Transverse colon (tissue), 4 donors: ENCODE measurements around the gene CHST15. TPM values are rescaled to one million over a fixed set of nuclear protein-coding genes. Genes with fewer than 3 reads are reported as not detected.
A peak's percentile ranks its signal among the peaks of the same experiment; 100 is the strongest.

ENCODE experiments used
- DNase-seq: peaks from one replicate; pipeline ENCODE4 v3.0.0-alpha.2; 2019
- H3K27ac ChIP-seq, 4 donors: fragments of 200-600 bp; sonication (generic); 2 replicates each; pipeline ENCODE4 v1.5.1; 2016 to 2018; ENCODE audit warnings: inconsistent platforms in 4 of 4
- H3K27me3 ChIP-seq: fragments of 200-600 bp; sonication (generic); 2 replicates; pipeline ENCODE4 v1.5.1; 2017; ENCODE audit warnings: inconsistent platforms
- H3K36me3 ChIP-seq, 4 donors: fragments of 200-600 bp; sonication (generic); 2 replicates each; pipeline ENCODE4 v1.5.1; 2017 to 2019; ENCODE audit warnings: inconsistent platforms in 4 of 4
- H3K4me1 ChIP-seq, 4 donors: fragments of 200-600 bp; sonication (generic); 2 replicates each; pipeline ENCODE4 v1.5.1; 2017 to 2020; ENCODE audit warnings: inconsistent platforms in 4 of 4
- H3K4me3 ChIP-seq, 4 donors: fragments of 200-600 bp; sonication (generic); 1 replicate in 1 of 4; 2 replicates in 3 of 4; pipeline versions ENCODE4 v1.5.1 to v1.6.1; 2017 to 2019; ENCODE audit warnings: inconsistent platforms in 4 of 4
- H3K9me3 ChIP-seq, 2 donors: fragments of 200-600 bp; sonication (generic); 2 replicates each; pipeline ENCODE4 v1.5.1; 2017 to 2019; ENCODE audit warnings: inconsistent platforms in 2 of 2
- EP300 ChIP-seq: sonication (generic); formaldehyde crosslinking; IDR thresholded peaks from one replicate; pipeline ENCODE4 v1.6.1; 2017; ENCODE audit warnings: antibody characterized with exemption, low read depth
- POLR2A ChIP-seq: fragments of 450-650 bp; IDR thresholded peaks from one replicate; pipeline ENCODE4 v1.6.1; 2016; ENCODE audit warnings: antibody characterized with exemption, mild to moderate bottlenecking, moderate library complexity
- POLR2AphosphoS5 ChIP-seq, 3 donors: sonication (generic); formaldehyde crosslinking; IDR thresholded peaks; one replicate each; pipeline ENCODE4 v1.6.1; 2016; ENCODE audit warnings: antibody characterized with exemption in 3 of 3
- WGBS, 2 donors: methylation state at CpG; one replicate each; pipeline ENCODE4 v1.1.5; 2018; ENCODE audit warnings: low coverage in 1 of 2; 5-methylcytosine and 5-hydroxymethylcytosine counted together
- in situ Hi-C, 4 donors: fragments of 200-750 bp; cut with MboI; loops; one replicate each; pipeline versions ENCODE4 v1.15.0 to v1.15.1; 2017; ENCODE audit warnings: low sequenced_read_pairs in 3 of 4, low pct_ligation_motif_present in 1 of 4, low pct_unique_long_range_greater_than_20kb in 1 of 4
- intact Hi-C: fragments of 100-400 bp; cut with DNase I; formaldehyde crosslinking; loops from one replicate; pipeline ENCODE4 v1.15.1; 2023; ENCODE audit warnings: low total_unique reads
- total RNA-seq, 4 donors: library from RNA; depleted of rRNA; stranded (reverse); fragments of >200 nt; gene quantifications; one replicate each; pipeline ENCODE4 v1.1.0, GENCODE V29; 2016
- TF ChIP-seq, protein P1 (sequence below), 5 experiments: fragments of 200-600 bp in 3 of 5; fragments of 450-650 bp in 2 of 5; sonication (generic) in 3 of 5; IDR thresholded peaks; 1 replicate in 2 of 5; 2 replicates in 3 of 5; pipeline ENCODE4 v1.5.1; 2016 to 2017; ENCODE audit warnings: antibody characterized with exemption in 5 of 5, inconsistent platforms in 3 of 5, mild to moderate bottlenecking in 2 of 5, moderate library complexity in 1 of 5

The CHST15 gene
- total RNA-seq, 4 donors from 2014 or later = 10.0 to 25.4 (median 16.0) TPM

DNA sequence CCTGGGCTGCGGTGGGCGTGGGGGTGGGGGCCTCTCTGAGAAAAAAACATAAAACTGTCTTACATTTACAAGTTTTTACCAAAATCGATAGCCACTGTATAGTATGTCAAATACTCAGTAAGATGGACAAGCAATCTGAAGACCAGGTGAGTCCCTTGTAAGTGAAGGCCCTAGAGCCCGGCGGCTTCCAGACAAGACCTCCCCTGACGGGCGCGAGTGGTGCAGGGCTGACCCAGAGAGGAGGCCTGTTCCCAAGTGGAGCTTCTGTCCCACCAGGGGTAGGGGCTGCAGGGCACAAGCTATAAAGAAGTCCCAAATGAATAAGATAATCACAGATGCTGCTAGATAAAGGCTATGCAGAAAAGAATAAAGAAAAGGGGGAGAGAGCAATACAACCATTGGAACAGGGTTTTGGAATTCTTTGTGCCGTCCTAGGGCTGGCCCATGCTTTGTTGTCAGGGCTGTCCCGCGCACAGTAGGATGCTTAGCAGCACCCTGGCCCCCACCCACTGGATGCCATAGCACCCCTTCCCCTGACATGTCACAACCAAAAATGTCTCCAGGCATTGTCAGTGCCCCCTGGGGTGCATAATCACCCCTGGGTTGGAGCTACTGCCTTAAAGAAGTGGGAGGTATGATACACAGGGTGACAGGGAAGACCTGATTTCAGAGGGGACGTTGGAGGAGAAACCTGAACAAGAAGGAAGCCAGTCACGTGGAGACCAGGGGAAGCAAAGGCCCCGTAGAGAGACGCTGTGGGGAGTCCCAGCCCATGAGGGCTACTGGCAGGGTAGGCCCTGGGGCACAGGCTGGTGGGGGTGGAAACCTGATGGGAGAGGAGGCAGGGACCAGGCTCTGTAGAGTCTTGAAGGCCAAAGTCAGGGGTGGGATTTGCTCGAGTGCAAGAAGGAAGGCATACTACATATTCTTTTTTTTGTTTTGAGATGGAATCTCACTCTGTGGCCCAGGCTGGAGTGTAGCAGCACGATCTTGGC is 43.1 kb downstream of the CHST15 start:
- no peaks in the 10 kb centered on the region for H3K9me3 ChIP-seq
- H3K4me1 ChIP-seq = peaks cover 0 to 4% (median 0%) of the 10 kb centered on the region in 4 donors
- no peaks in the 10 kb centered on the region for H3K27me3 ChIP-seq
- in situ Hi-C loops = no loop called here
- no peak for DNase-seq
- H3K4me3 ChIP-seq = no peak overlapping the region
- TF ChIP-seq EP300 (no peak), POLR2AphosphoS5 (IDR thresholded peaks at IDR 0.05) (no peak), POLR2A (no peak)
- TF ChIP-seq, protein P1, sequence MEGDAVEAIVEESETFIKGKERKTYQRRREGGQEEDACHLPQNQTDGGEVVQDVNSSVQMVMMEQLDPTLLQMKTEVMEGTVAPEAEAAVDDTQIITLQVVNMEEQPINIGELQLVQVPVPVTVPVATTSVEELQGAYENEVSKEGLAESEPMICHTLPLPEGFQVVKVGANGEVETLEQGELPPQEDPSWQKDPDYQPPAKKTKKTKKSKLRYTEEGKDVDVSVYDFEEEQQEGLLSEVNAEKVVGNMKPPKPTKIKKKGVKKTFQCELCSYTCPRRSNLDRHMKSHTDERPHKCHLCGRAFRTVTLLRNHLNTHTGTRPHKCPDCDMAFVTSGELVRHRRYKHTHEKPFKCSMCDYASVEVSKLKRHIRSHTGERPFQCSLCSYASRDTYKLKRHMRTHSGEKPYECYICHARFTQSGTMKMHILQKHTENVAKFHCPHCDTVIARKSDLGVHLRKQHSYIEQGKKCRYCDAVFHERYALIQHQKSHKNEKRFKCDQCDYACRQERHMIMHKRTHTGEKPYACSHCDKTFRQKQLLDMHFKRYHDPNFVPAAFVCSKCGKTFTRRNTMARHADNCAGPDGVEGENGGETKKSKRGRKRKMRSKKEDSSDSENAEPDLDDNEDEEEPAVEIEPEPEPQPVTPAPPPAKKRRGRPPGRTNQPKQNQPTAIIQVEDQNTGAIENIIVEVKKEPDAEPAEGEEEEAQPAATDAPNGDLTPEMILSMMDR (IDR thresholded peaks at IDR 0.05) = no peak
- H3K27ac ChIP-seq = no peak overlapping the region
- 80 to 93% methylated on average over 6 to 17 of the region's 17 CpGs for WGBS, 2 donors
- intact Hi-C loops = no loop called here
- H3K36me3 ChIP-seq = no peaks in the 10 kb centered on the region

DNA sequence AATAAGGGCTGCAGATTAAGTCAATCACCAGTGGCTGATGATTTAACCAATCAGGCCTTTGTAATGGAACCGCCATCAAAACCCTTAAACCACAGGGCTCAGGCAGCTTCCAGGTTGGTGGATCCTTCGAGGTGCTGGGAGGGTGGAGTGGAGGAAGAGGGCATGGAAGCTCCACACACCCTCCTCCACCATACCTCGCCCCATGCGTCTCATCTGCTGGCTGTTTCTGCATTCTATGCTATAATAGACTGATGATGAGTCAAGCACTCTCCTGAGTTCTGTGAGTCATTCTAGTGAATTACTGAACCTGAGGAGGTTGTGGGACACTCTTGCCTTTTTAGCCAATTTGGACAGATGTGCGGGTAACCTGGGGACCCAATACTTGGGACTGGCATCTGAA is 43.9 kb downstream of the CHST15 start:
- Histone ChIP-seq H3K4me3 (no peak overlapping the region), H3K27ac (no peak overlapping the region), H3K9me3 (no peaks in the 10 kb centered on the region), H3K27me3 (no peaks in the 10 kb centered on the region), H3K36me3 (no peaks in the 10 kb centered on the region), H3K4me1 (peaks cover 0 to 4% (median under 1%) of the 10 kb centered on the region in 4 donors)
- intact Hi-C loops = no loop called here
- DNase-seq = no peak
- in situ Hi-C loops = no loop called here
- TF ChIP-seq POLR2AphosphoS5 (IDR thresholded peaks at IDR 0.05) (no peak), EP300 (no peak), POLR2A (no peak)
- TF ChIP-seq, protein P1 (IDR thresholded peaks at IDR 0.05) = no peak
- 76 to 88% methylated on average over 4 to 5 of the region's 5 CpGs for WGBS, 2 donors

DNA sequence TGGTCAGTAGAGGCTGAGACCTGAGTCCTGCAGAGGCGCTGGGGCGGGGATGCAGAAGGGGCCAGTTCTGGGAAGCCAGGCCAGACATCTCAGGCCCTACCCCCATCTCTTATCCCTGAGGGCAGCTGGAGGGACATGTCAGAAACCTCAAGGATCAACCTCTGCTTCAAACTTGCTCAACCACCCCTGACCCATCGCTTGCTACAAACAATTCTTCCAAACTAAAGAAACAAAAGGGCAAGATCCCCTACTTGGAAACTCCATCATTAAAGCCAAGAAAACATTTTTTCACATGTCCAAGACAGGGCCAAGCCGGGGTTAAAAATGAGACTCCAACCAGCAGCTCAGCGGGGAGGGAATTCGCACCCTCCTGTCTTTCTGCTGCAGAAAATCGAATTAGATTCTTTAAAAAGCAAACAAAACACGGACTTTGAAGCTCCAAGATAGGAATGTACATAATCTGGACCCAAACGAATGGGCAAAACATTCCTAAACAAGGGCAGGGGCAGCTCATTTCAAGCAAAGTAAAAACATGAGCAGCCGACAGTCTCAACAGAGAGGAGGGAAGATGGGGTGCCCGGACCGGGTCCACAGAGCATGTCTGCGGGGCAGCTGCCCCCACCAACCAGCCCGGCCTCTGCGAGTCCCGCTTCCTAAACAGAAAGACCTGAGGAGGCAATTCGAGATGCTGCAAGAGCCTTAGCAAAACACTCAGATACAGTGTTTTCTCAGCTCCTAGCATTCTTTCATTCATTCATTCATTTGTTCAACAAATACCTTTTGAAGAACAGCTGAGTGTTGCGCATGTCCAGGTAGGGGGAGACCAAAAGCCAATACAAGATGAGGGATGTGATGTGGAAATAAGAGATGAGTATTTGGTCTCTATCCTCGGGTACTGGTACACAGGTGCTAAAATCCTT is 44.8 kb downstream of the CHST15 start:
- in situ Hi-C loops = no loop called here
- WGBS, 2 donors = 76 to 77% methylated on average over 9 to 19 of the region's 19 CpGs

More for the DNA sequence above, 44.8 kb downstream of the CHST15 start:
- Histone ChIP-seq H3K27me3 (no peaks in the 10 kb centered on the region), H3K4me3 (no peak overlapping the region), H3K36me3 (no peaks in the 10 kb centered on the region), H3K4me1 (peaks cover 0 to 10% (median 3%) of the 10 kb centered on the region in 4 donors), H3K9me3 (no peaks in the 10 kb centered on the region), H3K27ac (peak overlapping the region in 1 of 4 donors; percentile 30)
- no peak for DNase-seq
- no peak for TF ChIP-seq POLR2A
- TF ChIP-seq POLR2AphosphoS5 (IDR thresholded peaks at IDR 0.05) = no peak
- no peak for TF ChIP-seq EP300
- TF ChIP-seq, protein P1 (IDR thresholded peaks at IDR 0.05) = no peak
- intact Hi-C loops = no loop called here
